DMS53 (cell line): Measurements from ENCODE around the gene MARCHF7.

Source experiments
- DNase-seq: peaks from one replicate; lab custom pipeline; 2025; lab: John Stamatoyannopoulos, UW

Gene MARCHF7

GRCh38 chr2:159762075-159762474, 49.8 kb downstream of the MARCHF7 start:
- no peak for DNase-seq
